ENCODE measurements around the gene PPWD1.
"Not testable (repeated sequence)": the region's sequence is repeated elsewhere in the genome, so short reads cannot be mapped to it uniquely, and the experiment has no call there.

PPWD1 gene

DNA sequence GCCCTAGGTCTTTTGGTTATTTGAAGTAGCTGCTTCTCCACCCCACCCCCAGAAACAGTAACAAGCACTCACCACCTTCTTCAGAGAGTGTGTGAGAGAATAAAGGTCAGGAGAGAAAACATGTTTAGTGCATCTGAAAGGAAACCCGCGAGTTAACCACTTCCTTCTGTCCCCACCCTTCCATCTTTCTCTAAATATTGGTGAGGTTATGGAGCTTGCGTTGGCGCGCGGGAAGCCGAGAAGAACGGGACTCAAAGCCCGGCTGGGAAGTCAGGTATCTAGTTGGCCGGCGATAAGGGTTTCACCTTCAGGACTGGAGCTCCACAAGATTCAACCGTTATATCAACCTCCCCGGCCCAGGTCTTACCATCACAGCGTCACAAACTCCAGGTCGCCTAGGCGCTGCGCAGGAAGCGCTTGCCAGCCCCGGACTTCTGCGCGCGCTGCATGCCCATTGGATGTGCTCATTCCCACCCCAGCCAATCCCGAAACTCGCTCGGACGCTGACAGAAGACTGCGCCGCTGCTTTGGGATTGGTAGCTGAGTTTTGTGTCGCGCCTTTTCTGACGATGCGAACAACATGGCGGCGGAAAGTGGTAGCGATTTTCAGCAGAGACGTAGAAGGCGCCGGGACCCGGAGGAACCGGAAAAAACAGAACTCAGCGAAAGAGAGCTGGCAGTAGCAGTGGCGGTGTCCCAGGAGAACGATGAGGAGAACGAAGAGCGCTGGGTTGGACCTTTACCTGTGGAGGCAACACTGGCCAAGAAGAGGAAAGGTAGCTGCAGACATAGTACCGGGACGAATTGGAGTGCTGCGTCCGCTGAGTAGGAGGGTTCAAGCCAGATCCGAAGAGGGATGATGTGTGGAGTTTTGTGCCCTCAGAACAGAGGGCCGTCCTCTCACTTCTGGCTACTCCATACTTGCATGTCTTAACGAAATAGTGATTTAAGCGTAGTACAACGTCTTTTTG, at the start of gene PPWD1, which contains the start of gene CENPK:
PPWD1 (plus strand) TSS at position 566 of the 971 bp plus-strand sequence; CDS start at position 581, 15 bp downstream.
CENPK (minus strand) TSS at position 438 of the 971 bp plus-strand sequence. CDS start 8,261 bp downstream, outside the sequence.
- peak; percentile 92 for DNase-seq (ENCODE audit: low read depth)

DNA sequence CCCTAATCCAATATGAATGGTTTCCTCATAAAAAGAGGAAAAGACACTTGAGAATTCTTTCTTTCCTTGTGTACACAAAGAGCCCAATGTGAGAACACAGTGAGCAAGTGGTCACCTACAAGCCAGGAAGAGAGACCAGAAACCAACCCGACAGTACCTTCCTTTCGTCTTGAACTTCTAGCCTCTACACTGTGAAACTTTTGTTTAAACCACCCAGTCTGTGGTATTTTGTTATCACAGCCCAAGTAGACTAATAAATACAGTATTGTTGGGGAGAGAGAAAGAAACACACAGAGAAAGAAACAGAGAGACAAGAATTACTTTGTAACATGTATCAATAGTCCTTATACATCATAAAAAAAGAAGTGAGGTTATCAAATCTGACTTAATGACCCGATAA, 37.4 kb upstream of the PPWD1 start:
- DNase-seq (ENCODE audit: low read depth) = no peak

DNA sequence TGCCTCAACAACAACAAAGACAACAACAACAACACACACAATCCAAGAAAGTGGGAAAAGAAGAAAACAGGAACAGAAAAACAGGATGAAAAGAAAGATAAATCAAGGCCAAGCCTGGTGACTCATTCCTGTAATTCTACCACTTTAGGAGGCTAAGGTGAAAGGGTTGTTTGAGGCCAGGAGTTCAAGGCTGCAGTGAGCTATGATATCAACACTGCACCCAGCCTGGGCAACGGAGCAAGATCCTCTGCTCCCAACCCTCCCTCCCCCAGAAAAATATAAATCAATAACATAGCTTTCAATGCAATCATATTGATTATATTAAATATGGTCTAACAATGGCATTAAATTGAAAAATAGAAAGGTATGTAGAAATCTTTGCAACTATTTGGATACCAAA, 32.2 kb upstream of the PPWD1 start:
- DNase-seq (ENCODE audit: low read depth) = no peak

DNA sequence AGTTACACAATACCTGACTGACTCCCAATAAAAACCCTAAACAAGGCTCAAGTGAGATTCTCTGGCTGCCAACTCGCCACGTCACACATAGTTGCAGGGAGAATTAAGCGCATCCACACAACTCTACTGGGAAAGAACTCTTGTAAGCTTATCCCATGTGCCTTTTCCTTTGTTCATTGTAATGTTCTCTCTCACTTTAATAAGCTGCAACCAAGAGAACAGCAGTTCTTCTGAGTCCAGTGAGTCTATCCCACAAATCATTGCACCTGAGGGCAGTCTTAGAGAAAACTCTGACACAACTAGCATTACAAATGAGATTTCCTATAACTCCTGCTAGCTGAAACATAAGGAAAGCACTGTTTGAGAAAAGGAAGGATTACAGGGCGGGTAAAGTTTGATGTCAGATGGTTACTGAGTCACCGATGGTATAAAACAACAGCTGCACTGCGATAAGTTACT, 27.5 kb upstream of the PPWD1 start:
- DNase-seq (ENCODE audit: low read depth) = no peak

DNA sequence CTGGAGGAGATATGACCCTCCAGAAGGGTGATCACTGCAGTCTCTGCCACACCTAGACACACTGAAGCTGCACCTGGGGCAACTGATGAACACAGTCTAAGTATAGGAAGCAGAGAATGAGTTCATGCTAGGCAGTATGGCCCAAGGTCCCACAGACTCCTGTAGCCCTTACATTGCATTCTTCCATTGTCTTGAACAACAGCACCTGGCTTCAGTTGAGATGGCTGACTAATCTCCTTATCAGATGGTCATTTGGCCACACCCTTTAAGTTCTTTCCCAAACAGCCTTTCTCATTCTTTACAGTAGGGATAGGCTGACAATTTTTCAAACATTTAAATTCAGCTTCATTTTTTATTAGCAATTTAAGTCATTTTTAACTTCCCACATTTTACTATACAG, 23.3 kb upstream of the PPWD1 start:
- DNase-seq (ENCODE audit: low read depth) = no peak

DNA sequence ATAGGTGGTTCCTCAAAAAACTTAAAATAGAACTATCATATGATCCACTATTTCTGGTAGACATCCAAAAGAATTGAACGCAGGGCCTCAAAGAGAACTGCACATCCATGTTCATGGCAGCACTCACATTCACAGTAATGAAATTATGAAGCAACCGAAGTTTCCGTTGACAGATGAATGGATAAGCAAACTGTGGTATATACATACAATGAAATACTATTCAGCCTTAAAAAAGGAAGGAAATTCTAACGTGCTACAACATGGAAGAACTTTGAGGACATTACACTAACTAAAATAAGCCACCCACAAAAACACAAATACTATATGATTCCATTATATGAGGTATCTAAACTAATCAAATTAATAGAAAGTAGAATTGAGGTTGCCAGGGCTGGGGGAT, 18.6 kb upstream of the PPWD1 start:
- DNase-seq (ENCODE audit: low read depth) = no peak

DNA sequence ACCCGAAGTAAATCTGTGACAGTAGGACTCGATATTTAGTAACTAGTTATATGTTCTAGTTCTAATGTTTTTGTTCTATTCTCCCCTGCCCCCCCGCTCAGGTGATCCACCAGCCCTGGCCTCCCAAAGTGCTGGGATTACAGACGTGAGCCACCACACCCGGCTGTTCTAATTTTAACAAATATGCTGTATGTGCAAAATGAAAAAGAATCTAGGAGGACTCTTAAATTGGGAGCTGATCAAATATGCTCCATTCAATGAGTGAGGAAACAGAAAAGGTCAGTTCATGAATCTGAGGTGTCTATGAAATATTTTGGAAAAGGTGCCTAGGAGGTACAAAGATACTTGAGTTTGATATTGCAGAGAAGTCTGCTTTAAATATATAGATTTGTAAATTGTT, 17.0 kb upstream of the PPWD1 start:
- DNase-seq (ENCODE audit: low read depth) = no peak

DNA sequence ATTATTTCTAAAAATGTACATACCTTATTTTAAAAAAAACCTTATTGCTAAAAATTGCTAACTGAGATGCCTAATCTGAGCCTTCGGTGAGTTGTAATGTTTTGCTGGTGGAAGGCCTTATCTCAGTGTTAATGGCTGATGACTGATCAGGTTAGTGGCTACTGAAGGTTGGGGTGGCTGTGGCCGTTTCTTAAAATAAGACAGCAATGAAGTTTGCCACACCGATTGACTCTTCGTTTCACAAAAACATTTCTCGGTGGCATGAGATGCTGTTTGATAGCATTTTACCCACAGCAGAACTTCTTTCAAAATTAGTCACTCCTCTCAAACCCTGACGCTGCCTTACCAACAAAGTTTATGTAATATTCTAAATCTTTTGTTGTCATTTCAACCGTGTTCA, 14.8 kb upstream of the PPWD1 start:
- DNase-seq (ENCODE audit: low read depth) = no peak

DNA sequence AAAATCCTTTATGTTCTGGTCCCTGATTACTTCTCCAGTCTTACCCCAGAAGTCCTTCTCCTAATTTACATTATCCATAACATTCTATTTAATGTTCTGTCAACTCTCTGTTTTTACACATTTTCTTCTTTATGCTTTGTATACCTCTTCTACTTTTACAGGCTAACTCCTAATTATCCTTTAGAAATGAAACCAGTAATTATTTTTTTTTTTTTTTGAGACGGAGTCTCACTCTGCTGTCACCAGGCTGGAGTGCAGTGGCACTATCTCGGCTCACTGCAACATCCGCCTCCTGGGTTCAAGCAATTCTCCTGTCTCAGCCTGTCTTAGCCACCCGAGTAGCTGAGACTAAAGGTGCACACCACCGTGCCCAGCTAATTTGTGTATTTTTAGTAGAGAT, 9.2 kb upstream of the PPWD1 start:
- no peak for DNase-seq (ENCODE audit: low read depth)

DNA sequence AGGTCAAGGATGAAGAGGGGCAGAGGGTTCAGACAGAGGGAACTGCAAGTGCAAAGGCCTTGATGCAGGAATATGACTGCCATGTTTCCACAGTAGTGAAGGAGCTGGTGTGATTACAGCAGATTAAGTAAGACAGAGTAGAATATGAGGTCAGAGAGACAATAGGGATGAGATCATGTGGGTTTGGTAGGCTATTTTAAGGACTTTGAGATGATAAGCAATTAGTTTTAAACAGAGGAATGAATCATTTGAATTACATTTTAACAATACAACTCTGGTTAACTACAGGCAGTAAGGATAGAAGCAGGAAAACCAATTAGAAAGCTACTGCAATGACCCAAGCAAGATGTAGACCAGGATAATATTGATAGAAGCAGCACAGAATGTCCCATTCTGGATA, 7.8 kb upstream of the PPWD1 start:
- DNase-seq (ENCODE audit: low read depth) = no peak

DNA sequence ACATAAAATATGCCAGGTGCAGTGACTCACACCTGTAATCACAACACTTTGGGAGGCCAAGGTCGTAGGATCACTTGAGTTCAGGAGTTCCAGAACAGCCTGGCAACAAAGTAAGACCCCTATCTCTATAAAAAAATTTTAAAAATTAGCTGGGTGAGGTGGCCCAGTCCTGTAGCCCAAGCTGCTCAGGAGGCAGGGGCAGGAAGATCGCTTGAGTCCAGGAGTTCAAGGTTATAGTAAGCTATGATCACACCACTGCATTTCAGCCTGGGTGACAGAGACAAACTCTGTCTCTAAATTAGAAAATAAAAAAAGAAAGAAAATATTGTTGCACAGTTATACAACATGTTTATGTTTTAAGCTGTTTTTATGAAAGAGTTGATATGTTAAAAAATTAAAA, 6.9 kb upstream of the PPWD1 start:
- no peak for DNase-seq (ENCODE audit: low read depth)

DNA sequence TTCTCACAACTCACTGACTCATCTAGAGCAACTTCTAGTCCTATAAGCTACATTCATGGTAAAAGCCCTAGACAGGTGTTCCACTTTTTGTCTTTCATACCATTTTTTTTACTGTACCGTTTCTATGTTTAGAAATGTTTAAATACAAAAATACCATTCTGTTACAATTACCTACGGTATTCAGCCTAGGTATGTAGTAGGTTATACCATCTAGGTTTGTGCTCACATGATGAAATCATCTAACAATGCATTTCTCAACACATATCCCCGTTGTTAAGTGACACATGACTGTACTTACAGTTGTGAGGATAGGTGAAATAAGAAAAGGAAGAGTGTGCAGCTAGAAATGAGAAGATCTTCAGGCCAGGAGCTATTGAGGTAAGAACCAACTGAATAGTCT, 6.4 kb upstream of the PPWD1 start:
- no peak for DNase-seq (ENCODE audit: low read depth)

DNA sequence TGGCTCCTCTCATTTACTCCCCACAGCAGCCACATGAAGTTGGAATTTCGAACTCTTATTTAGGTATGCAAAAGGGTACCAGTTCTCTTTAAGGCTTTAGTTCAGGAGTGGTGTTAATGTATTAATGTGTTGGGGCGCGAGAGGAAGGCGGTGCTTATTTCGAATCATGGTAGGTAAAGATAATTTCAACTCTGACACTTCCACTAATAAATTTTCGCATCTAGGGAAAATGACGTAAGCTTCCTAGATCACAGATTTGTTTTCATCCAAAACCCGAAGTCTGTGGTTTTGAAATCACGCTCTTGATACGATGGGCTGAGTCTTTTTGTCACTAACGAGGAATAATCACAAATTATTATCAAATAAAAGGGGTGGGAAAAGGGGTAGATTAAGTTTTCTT, 681 bp downstream of the PPWD1 start:
- no peak for DNase-seq (ENCODE audit: low read depth)

DNA sequence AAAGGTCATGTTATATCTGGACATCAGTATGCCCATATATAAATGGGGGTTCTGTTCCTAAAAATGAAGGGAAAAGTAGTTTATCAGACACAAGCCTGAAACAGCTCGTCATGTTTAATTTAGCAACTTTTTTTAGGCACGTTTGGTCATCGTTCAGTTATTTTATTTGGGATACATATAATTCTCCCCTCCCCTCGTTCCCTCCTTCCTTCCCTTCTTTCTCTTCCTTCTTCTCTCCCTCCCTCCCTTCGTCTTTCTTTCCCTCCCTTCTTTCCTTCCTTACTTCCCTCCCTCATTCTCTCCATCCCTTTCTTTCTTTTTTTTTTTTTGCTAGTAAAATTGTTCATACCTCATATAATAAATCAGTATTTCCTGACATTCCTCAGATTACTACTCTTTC, 3.4 kb downstream of the PPWD1 start:
- DNase-seq (ENCODE audit: low read depth) = no peak

DNA sequence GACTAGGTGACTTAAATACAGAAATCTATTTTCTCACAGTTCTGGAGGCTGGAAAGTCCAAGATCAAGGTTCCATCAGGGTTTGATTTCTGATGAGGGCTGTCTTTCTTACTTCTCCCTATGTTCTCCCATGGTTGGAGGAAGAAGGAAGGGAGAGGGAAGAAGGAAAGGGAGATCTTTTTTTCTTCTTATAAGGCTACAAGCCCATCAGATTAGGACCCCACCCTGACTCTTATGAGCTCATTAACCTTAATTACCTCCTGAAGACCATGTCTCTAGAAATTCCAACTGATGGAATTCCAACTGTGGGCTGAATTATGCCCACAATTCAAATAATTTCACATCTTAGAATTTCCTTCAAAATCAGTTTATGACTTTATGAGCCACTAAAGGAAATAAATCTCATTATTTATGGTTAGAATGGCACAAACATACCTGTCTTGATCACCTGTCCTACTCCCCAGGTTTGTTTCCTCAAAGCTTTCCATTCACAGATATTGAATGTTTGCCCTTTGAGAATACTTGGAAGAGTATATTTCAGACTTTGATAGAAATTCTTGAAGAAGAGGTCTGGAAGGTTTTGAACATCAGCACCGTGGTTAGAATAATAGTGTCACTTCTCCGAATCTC, 7.6 kb downstream of the PPWD1 start:
- no peak for DNase-seq (ENCODE audit: low read depth)

DNA sequence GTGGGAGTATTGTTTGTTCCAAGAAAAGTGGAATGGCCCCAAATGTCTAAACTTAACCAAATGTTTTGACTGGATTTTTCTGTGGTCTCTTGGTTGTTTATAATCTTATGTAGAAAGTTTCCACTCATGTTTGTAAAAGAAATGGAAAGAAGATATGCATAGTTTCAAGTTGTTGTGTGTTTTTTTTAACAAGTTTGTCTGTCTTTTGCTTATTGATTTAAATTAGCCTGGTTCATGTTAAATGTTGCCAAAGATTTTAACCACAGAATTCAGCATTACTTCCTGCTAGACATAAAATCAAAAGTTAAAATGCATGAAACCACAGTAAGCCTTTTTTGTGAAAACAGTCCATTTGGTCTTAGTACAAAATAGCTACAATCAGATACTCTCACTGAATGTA, 14.0 kb downstream of the PPWD1 start:
- no peak for DNase-seq (ENCODE audit: low read depth)

DNA sequence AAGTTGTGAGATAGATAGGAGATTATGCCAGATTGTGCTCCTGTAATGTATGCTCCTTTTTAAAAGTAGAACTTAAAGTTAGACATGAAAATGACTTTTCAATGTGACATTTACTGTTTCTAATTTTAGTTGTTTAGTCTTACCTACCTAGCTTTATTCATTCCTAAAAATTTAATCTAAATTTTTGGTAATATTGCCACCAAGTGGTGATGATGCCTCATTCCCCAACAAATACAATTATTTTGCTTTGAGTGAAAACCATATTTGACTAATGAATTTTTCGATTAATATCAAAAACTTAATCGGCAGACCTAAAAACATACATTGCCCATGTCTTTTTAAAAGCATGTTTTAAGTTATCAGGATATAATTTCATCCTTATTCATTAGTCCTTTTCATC, 25.6 kb downstream of the PPWD1 start:
- no peak for DNase-seq (ENCODE audit: low read depth)

DNA sequence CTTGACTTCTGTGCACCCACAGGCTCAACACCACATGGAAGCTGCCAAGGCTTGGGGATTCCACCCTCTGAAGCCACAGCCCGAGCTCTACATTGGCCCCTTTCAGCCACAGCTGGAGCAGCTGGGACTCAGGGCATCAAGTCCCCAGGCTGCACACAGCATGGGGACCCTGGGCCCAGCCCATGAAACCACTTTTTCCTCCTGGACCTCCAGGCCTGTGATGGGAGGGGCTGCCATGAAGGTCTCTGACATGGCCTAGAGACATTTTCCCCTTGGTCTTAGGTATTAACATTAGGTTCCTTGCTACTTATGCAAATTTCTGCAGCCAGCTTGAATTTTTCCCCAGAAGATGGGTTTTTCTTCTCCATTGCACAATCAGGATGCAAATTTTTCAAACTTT, 38.7 kb downstream of the PPWD1 start:
- DNase-seq (ENCODE audit: low read depth) = not testable (repeated sequence)

DNA sequence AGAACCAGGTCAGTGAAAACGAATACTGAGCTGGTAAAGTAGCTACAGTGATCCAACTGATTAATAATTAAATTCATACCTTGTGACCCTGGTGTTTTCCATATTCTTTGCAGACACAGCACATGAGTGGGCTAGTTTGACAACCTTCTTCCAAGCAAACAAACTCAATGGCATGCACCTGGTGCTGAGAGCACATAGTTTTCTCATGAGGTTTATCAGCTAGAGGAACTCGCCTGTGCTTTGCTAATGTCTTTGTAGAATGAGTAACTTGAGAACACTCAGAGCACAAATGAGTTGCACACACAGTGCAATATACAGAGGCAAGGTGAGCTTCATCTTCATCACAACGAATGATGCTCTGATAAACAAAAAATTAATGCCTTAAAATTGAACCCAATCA, 48.4 kb downstream of the PPWD1 start:
- DNase-seq (ENCODE audit: low read depth) = no peak

DNA sequence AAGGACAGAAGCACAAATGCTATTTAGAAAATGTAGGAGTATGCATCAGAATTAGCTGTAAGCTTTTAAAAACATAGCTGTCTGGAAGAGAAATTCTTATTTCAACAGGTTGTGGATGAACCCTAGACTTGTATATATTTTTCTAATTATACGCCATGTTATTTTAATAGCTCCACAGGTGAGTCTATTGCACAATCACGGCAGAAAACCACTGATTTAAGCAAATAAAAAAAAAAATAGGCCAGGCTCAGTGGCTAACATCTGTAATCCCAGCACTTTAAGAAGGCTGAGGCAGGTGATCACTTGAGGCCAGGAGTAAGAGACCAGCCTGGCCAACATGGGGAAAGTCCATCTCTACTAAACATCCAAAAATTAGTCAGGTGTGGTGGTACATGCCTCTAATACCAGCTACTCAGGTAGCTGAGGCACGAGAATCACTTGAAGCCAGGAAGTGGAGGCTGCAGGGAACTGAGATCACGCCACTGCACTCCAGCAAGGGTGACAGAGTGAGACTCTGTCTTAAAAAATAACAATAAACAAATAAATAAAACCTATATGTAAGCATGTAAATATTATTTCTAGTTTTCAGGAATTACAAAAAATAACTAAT, 49.3 kb downstream of the PPWD1 start:
- DNase-seq (ENCODE audit: low read depth) = no peak

DNA sequence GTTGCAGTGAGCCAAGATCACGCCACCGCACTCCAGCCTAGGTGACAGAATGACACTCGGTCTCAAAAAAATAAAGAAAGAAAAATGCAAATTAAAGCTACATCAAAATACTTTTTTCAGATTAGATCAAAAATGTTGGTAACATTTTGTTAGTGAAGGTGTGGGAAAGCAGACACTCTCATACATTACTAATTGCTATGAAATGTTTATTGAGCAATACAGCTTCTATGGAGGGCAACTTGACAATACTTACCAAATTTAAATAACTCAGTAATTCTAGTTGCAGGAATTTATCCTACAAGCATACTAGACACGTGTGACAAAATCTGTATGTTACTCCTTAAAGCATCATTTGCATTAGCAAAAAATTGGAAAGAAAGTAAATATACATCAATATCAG, 56.9 kb downstream of the PPWD1 start:
- no peak for DNase-seq (ENCODE audit: low read depth)

DNA sequence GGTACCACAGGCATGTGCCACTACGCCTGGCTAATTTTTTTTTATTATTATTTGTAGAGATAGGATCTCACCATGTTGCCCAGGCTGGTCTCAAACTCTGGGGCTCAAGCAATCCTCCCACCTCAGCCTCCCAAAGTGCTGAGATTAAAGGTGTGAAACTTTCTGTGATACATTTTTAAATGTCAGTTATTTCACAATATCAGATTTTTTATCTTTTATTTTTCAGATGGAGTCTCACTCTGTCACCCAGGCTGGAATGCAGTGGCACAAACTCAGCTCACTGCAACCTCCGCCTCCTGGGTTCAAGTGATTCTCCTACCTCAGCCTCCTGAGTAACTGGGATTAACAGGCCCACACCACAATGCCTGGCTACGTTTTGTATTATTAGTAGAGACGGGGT, 58.9 kb downstream of the PPWD1 start:
- DNase-seq (ENCODE audit: low read depth) = not testable (repeated sequence)

DNA sequence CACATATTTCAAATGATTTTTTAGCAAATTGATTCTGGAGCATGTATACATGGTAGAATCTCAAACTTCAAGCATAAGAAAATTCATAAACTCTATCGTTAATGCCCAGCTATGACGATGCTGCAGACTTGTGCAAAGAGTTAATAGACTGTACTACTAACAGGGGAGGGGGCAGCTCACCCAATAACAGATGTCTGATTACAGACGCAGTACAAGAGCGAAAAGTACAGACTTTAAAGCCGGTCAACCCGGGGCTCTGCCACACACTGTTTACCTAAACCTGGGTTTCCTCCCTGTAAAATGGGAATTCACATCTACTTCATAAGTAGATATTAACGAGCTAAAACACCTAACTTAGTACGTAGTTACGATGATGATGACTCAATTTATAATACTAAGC, 60.4 kb downstream of the PPWD1 start:
- no peak for DNase-seq (ENCODE audit: low read depth)

Data from stimulated activated CD8-positive, alpha-beta memory T cell treated with anti-CD3 and anti-CD28 coated beads, Interleukin-12 subunit alpha, Interleukin-12 subunit beta, amount 100 ng/mL, for 1 hour (primary cell).